ENCODE results near the gene IQSEC1.

IQSEC1 gene

GRCh38 chr3:13013151-13013561, 60.1 kb downstream of the IQSEC1 start:
- Histone ChIP-seq H3K4me1 (ENCODE audit: control insufficient read depth, insufficient read depth, low read length, poor library complexity, severe bottlenecking) (peaks cover 21% of the 10 kb centered on the region), H3K27ac (ENCODE audit: low read depth, low read length, severe bottlenecking) (no peak overlapping the region), H3K36me3 (ENCODE audit: control insufficient read depth, insufficient read depth, low read length) (no peaks in the 10 kb centered on the region), H3K9me3 (ENCODE audit: control insufficient read depth, low read length) (no peaks in the 10 kb centered on the region), H3K4me3 (ENCODE audit: extremely low read depth, insufficient read depth, low read length, poor library complexity, severe bottlenecking) (no peak overlapping the region)
- 91 to 93% methylated on average over 4 to 7 of the region's 7 CpGs for WGBS, 2 experiments (ENCODE audit: insufficient coverage in 2 of 2)

- Histone ChIP-seq H3K9me3 (ENCODE audit: control insufficient read depth, low read length) (no peaks in the 10 kb centered on the region), H3K4me1 (ENCODE audit: control insufficient read depth, insufficient read depth, low read length, poor library complexity, severe bottlenecking) (peaks cover 19% of the 10 kb centered on the region), H3K27ac (ENCODE audit: low read depth, low read length, severe bottlenecking) (no peak overlapping the region), H3K4me3 (ENCODE audit: extremely low read depth, insufficient read depth, low read length, poor library complexity, severe bottlenecking) (no peak overlapping the region), H3K36me3 (ENCODE audit: control insufficient read depth, insufficient read depth, low read length) (no peaks in the 10 kb centered on the region)
- WGBS, 2 experiments (ENCODE audit: insufficient coverage in 2 of 2) = 79 to 84% methylated on average over 5 of the region's 5 CpGs
These were observed 61.0 kb downstream of the IQSEC1 start for GRCh38 chr3:13012221-13012691.

- 62 to 66% methylated on average over 9 to 11 of the region's 11 CpGs for WGBS, 2 experiments (ENCODE audit: insufficient coverage in 2 of 2)
- no peaks in the 10 kb centered on the region for H3K9me3 ChIP-seq (ENCODE audit: control insufficient read depth, low read length)
- no peak overlapping the region for H3K4me3 ChIP-seq (ENCODE audit: extremely low read depth, insufficient read depth, low read length, poor library complexity, severe bottlenecking)
- no peaks in the 10 kb centered on the region for H3K36me3 ChIP-seq (ENCODE audit: control insufficient read depth, insufficient read depth, low read length)
- H3K27ac ChIP-seq (ENCODE audit: low read depth, low read length, severe bottlenecking) = no peak overlapping the region
- H3K4me1 ChIP-seq (ENCODE audit: control insufficient read depth, insufficient read depth, low read length, poor library complexity, severe bottlenecking) = peaks cover 19% of the 10 kb centered on the region
These were observed 61.5 kb downstream of the IQSEC1 start for GRCh38 chr3:13011573-13012220.

GRCh38 chr3:13010780-13011572, 62.3 kb downstream of the IQSEC1 start:
- no peak overlapping the region for H3K27ac ChIP-seq (ENCODE audit: low read depth, low read length, severe bottlenecking)

GRCh38 chr3:13009946-13010315, 63.3 kb downstream of the IQSEC1 start:
- no peak overlapping the region for H3K27ac ChIP-seq (ENCODE audit: low read depth, low read length, severe bottlenecking)
- H3K9me3 ChIP-seq (ENCODE audit: control insufficient read depth, low read length) = no peaks in the 10 kb centered on the region
- WGBS, 2 experiments (ENCODE audit: insufficient coverage in 2 of 2) = 87 to 100% methylated on average over 7 of the region's 7 CpGs
- H3K4me1 ChIP-seq (ENCODE audit: control insufficient read depth, insufficient read depth, low read length, poor library complexity, severe bottlenecking) = peaks cover 8% of the 10 kb centered on the region
- H3K36me3 ChIP-seq (ENCODE audit: control insufficient read depth, insufficient read depth, low read length) = no peaks in the 10 kb centered on the region
- no peak overlapping the region for H3K4me3 ChIP-seq (ENCODE audit: extremely low read depth, insufficient read depth, low read length, poor library complexity, severe bottlenecking)

More at GRCh38 chr3:13010780-13011572, 62.3 kb downstream of the IQSEC1 start:
- Histone ChIP-seq H3K4me3 (ENCODE audit: extremely low read depth, insufficient read depth, low read length, poor library complexity, severe bottlenecking) (no peak overlapping the region), H3K9me3 (ENCODE audit: control insufficient read depth, low read length) (no peaks in the 10 kb centered on the region), H3K36me3 (ENCODE audit: control insufficient read depth, insufficient read depth, low read length) (no peaks in the 10 kb centered on the region), H3K4me1 (ENCODE audit: control insufficient read depth, insufficient read depth, low read length, poor library complexity, severe bottlenecking) (peaks cover 13% of the 10 kb centered on the region)
- 80 to 95% methylated on average over 2 to 3 of the region's 4 CpGs for WGBS, 2 experiments (ENCODE audit: insufficient coverage in 2 of 2)

- H3K4me3 ChIP-seq (ENCODE audit: extremely low read depth, insufficient read depth, low read length, poor library complexity, severe bottlenecking) = no peak overlapping the region
- WGBS, 2 experiments (ENCODE audit: insufficient coverage in 2 of 2) = 95% methylated on average over 9 to 14 of the region's 16 CpGs
- no peaks in the 10 kb centered on the region for H3K36me3 ChIP-seq (ENCODE audit: control insufficient read depth, insufficient read depth, low read length)
- H3K4me1 ChIP-seq (ENCODE audit: control insufficient read depth, insufficient read depth, low read length, poor library complexity, severe bottlenecking) = peaks cover 14% of the 10 kb centered on the region
- H3K27ac ChIP-seq (ENCODE audit: low read depth, low read length, severe bottlenecking) = no peak overlapping the region
- no peaks in the 10 kb centered on the region for H3K9me3 ChIP-seq (ENCODE audit: control insufficient read depth, low read length)
These were observed 63.9 kb downstream of the IQSEC1 start for GRCh38 chr3:13009132-13009945.

GRCh38 chr3:13008155-13008995, 64.9 kb downstream of the IQSEC1 start:
- 94 to 96% methylated on average over 13 of the region's 17 CpGs for WGBS, 2 experiments (ENCODE audit: insufficient coverage in 2 of 2)

GRCh38 chr3:13007251-13007941, 65.8 kb downstream of the IQSEC1 start:
- WGBS, 2 experiments (ENCODE audit: insufficient coverage in 2 of 2) = 90 to 93% methylated on average over 11 to 14 of the region's 16 CpGs
- no peak overlapping the region for H3K4me3 ChIP-seq (ENCODE audit: extremely low read depth, insufficient read depth, low read length, poor library complexity, severe bottlenecking)
- no peaks in the 10 kb centered on the region for H3K9me3 ChIP-seq (ENCODE audit: control insufficient read depth, low read length)
- no peak overlapping the region for H3K27ac ChIP-seq (ENCODE audit: low read depth, low read length, severe bottlenecking)
- H3K36me3 ChIP-seq (ENCODE audit: control insufficient read depth, insufficient read depth, low read length) = no peaks in the 10 kb centered on the region
- H3K4me1 ChIP-seq (ENCODE audit: control insufficient read depth, insufficient read depth, low read length, poor library complexity, severe bottlenecking) = peaks cover 19% of the 10 kb centered on the region

More at GRCh38 chr3:13008155-13008995, 64.9 kb downstream of the IQSEC1 start:
- Histone ChIP-seq H3K9me3 (ENCODE audit: control insufficient read depth, low read length) (no peaks in the 10 kb centered on the region), H3K4me3 (ENCODE audit: extremely low read depth, insufficient read depth, low read length, poor library complexity, severe bottlenecking) (no peak overlapping the region), H3K27ac (ENCODE audit: low read depth, low read length, severe bottlenecking) (no peak overlapping the region), H3K4me1 (ENCODE audit: control insufficient read depth, insufficient read depth, low read length, poor library complexity, severe bottlenecking) (peaks cover 19% of the 10 kb centered on the region), H3K36me3 (ENCODE audit: control insufficient read depth, insufficient read depth, low read length) (no peaks in the 10 kb centered on the region)

GRCh38 chr3:13006216-13006990, 66.8 kb downstream of the IQSEC1 start:
- Histone ChIP-seq H3K4me1 (ENCODE audit: control insufficient read depth, insufficient read depth, low read length, poor library complexity, severe bottlenecking) (peaks cover 19% of the 10 kb centered on the region), H3K27ac (ENCODE audit: low read depth, low read length, severe bottlenecking) (no peak overlapping the region), H3K9me3 (ENCODE audit: control insufficient read depth, low read length) (no peaks in the 10 kb centered on the region), H3K36me3 (ENCODE audit: control insufficient read depth, insufficient read depth, low read length) (no peaks in the 10 kb centered on the region), H3K4me3 (ENCODE audit: extremely low read depth, insufficient read depth, low read length, poor library complexity, severe bottlenecking) (no peak overlapping the region)
- 90 to 91% methylated on average over 14 of the region's 17 CpGs for WGBS, 2 experiments (ENCODE audit: insufficient coverage in 2 of 2)
